ENCODE data around the gene PFN1.

The PFN1 gene

DNA sequence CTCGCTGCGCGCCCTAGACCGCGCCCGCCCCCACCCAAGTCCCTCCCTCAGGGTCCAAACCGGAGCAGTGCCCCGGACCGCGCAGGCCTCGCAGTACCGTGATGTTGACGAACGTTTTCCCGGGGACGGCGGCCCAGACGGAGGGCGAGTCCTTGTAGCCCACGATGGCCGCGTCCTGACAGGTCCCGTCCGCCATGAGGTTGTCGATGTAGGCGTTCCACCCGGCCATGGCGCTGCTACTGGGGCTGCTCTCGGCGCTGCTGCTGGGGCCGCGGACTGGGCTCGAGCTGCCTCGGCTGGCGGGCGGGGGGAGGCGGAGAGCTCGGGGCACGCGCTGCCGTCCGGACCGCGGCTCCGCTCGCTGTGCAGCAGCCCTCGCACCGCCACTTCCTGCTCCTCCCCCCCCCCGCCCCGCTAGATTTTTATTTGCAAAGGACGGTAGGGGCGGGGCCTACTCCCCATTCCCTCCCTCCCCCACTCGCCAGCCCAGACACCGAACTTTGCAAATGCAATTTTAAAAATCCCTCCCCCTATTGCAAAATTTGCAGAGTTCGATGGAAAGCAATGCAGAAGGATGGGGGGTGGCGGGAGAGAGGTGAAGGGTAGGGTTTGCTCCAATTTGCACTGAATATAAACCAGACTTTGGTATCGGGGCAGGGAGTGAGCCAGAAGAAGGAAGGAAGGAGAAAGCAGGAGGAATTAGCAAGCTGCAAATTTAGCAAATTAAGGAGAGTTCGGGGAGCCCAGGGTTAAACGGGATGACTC, at the start of gene PFN1:
Gene PFN1, minus strand, starts transcription at position 365 of the 765 bp plus-strand sequence. Its CDS starts 136 bp downstream, at position 229.
- DNase-seq = peak; percentile 77

- peak; percentile 89 for DNase-seq
Measured at GRCh38 chr17:4997302-4998026, 49.1 kb upstream of the PFN1 start, which contains the start of the genes INCA1 and KIF1C. TSS of gene INCA1 (minus strand) at chr17:4997522. CDS start at chr17:4994437, 3,085 bp downstream. TSS of gene KIF1C (plus strand) at chr17:4997950. CDS start at chr17:5000247, 2,297 bp downstream.

GRCh38 chr17:4994081-4994595, 45.8 kb upstream of the PFN1 start:
- no peak for DNase-seq

DNA sequence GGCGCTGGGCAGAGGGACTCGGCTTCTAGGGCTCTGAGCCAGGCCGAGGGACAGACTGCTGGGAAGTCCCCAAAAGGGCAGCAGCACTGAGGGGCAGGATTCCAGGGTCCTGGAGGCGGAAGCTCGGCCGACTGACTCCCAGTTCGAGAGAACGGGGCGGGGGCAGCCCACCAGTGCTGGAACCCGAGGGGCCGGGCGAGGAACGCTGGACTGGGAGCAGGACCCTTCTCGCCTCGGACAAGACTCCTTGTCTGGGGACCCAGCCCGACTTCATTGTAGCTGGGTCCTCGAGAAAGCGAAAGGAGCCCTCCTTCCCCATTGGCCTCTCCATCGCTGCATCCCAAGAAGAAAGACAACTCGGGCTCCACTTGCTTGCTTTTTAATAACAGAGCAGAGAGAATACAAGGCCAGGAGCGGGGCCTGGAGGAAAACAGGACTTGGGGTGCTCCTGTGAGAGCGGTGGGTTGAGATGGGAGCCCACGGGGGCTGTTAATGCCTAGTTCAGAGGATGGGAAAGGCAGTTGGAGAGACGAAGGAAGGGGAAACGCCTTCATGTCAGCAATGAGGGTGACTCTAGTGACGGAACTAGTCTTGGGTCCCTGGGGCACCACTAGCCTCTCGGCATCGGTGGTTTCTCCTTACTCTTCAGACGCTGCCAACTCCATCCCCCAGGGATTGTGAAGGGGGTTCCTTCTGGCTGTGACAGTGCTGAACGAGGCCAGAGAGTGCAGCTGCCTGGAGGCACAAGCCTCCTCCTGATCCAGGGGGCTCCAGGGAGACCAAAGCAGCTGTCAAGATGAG, 39.6 kb upstream of the PFN1 start:
- DNase-seq = no peak

- peak; percentile 66 for DNase-seq
Measured at GRCh38 chr17:4986951-4987766, 38.8 kb upstream of the PFN1 start, which contains the start of gene CAMTA2. TSS of gene CAMTA2 (minus strand) at chr17:4987675. CDS start at chr17:4986222, 1,453 bp downstream.

DNA sequence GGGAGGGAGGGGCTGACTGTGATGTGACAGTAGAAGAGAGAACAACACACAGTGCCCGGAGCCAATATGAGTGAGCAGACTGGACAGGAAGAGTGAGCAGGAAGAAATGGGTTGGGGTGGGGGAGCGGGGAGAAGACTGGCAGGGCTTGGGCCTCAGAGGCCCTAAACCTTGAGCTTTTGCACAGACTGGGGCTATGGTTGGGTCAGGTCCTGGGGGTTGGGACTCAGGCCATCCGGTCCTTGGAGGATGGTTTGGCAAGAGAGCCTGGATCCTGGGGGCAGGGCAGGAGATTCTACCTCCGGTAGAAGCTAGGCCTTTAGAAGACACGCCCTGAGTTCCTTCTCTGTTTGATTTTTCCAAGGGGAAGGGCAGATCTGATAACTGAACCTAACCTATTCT, 38.1 kb upstream of the PFN1 start:
- DNase-seq = peak; percentile 12

DNA sequence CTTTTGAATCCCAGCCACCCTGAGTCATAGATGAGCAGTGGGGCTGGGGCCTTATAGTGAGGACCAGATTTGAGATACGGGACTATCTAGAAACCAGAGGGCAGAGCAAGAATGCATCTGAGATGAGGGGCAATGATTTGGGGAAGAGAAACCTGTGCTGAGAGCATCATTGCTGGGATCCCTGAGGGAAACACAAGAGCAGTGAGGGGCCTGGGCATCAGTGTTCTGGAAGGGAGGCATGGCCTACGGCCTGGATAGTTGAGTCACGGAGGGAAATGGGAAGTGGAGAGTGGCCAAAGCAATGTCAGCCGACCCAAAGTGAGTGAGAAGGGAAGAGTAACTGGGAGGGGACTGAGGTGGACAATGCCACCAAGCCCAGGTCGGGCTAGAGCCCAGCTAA, 34.0 kb upstream of the PFN1 start:
- DNase-seq = no peak

GRCh38 chr17:4980644-4981216, 32.4 kb upstream of the PFN1 start:
- no peak for DNase-seq

DNA sequence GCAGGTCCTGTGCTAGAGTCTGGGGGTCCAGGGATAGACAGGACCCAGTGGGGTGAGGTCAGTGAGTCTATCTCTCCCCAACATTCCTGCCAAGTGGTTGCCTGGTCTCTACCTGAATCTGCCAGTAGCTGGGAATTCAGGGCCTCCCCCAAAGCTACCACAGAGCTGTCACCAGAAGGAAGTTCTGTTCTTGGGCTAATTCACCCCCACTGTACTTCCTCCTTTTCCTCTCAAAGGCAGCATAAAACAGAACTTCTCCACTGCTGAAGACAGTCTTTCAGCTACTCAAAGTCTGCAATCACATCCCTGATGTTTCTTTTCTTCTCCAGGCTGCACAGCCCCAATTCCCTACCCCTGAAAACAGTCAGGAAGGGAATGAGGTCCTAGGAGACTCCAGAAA, 30.4 kb upstream of the PFN1 start:
- no peak for DNase-seq

GRCh38 chr17:4974115-4974670, 25.9 kb upstream of the PFN1 start:
- no peak for DNase-seq

- no peak for DNase-seq
Measured at GRCh38 chr17:4973256-4974114, 25.2 kb upstream of the PFN1 start.

- DNase-seq = no peak
Measured at GRCh38 chr17:4972752-4973151, 24.4 kb upstream of the PFN1 start.

- DNase-seq = no peak
Measured at GRCh38 chr17:4972322-4972721, 24.0 kb upstream of the PFN1 start.

DNA sequence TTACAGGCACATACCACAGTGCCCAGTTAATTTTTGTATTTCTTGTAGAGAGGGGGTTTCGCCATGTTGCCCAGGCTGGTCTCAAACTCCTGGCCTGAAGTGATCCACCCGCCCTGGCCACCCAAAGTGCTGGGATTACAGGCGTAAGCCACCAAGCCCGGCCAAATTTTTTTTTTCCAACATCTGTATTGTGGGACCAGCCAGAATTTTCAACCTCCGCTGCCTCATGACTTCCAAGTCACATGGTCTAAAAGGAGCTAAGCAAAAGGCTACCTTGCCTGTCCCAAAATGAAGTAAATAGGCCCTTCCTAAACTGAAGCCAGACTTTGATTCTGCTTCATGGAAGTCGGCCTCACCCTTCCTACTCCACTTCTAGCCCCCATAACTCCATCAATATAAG, 23.5 kb upstream of the PFN1 start:
- no peak for DNase-seq

DNA sequence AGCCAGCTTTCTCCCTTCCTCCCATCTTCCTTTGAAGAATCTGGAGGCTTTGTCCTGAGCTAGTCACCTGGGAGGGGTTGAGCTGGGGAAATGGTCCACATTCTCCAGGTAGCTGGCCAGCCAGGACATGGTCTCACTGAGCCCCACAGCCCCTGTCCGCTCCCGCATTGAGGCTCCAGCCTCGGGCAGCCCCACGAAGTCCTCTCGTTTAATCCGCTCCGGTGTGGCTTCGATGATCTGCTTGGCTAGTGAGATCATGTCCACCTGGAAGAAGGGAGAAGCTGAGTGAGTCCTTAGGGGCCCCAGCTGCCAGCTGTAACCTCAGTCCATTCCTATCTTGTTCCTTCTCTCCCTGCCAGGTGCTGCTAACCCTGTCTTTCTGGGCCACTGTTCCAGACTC, 21.9 kb upstream of the PFN1 start:
- DNase-seq = no peak

GRCh38 chr17:4969551-4970173, 21.3 kb upstream of the PFN1 start:
- DNase-seq = peak; percentile 7

- no peak for DNase-seq
Measured at GRCh38 chr17:4969047-4969550, 20.8 kb upstream of the PFN1 start.

DNA sequence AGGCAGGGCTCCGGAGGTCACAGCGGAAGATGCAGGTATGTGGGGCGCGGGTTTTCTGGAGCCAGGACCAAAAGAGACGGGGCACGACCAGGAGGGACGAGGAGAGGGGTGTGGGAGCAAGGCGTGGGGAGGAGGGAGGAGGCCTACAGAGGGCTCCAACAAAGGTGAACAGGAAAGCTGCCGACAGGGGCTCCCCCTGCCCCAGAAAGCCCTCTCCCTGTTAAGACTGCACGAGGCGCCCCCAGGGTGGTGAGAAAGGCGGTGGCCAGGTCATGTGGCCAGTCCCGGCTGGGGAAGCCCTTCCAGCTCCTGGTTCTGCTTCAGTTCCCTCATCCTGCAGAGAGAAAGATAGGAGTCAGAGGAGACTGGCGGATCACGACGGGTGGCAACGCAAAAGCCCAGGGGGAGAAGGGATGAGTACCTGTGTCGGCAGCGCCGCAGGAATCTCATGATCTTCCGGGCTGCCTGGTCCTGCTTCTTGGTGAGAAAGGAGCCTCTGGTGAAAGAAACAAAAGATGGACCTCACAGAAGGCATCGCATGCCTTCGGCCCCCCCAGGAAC, 20.2 kb upstream of the PFN1 start:
- DNase-seq = peak; percentile 11
